ENCODE measurements around the gene LAMA2.

DNA sequence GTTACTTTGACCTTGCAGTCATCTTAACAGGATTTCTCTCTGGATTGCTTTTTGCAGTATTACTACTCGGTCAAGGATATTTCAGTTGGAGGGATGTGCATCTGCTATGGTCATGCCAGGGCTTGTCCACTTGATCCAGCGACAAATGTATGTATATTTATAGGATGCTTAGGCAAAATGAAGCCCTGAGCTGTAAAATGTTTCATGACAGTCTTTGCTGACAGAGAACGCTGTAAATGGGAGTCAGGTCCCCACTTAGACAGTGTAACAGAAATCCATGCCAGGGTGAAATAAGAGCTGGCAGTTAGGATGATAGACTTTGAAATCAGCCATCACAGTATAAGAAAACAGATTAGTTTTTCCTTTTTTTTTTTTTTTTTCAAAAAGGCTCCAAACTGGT, 264.0 kb downstream of the LAMA2 start:
- TF ChIP-seq, protein P1, sequence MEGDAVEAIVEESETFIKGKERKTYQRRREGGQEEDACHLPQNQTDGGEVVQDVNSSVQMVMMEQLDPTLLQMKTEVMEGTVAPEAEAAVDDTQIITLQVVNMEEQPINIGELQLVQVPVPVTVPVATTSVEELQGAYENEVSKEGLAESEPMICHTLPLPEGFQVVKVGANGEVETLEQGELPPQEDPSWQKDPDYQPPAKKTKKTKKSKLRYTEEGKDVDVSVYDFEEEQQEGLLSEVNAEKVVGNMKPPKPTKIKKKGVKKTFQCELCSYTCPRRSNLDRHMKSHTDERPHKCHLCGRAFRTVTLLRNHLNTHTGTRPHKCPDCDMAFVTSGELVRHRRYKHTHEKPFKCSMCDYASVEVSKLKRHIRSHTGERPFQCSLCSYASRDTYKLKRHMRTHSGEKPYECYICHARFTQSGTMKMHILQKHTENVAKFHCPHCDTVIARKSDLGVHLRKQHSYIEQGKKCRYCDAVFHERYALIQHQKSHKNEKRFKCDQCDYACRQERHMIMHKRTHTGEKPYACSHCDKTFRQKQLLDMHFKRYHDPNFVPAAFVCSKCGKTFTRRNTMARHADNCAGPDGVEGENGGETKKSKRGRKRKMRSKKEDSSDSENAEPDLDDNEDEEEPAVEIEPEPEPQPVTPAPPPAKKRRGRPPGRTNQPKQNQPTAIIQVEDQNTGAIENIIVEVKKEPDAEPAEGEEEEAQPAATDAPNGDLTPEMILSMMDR (IDR thresholded peaks at IDR 0.05) = no peak
- TF ChIP-seq POLR2A (IDR thresholded peaks at IDR 0.05) = no peak

All from stomach (tissue), 4 donors.